Calu3 (cell line): ENCODE data around the gene VARS2. TPM values are rescaled to one million over a fixed set of nuclear protein-coding genes. Genes with fewer than 3 reads are reported as not detected.

ENCODE experiments used
- BruUV-seq: library from RNA; stranded (reverse); fragments of 400-500 nt; replicated peaks from 2 replicates; lab custom pipeline; 2021; lab: Mats Ljungman, UMichigan
- CTCF ChIA-PET: fragments of 300-600 bp; sonication (Branson Sonifier 250); formaldehyde crosslinking; loops from one replicate; lab custom pipeline; 2022; ENCODE audit warnings: antibody characterized with exemption; lab: Charles Lee
- DNase-seq: peaks from one replicate; pipeline ENCODE4 v3.0.0; 2022
- H3K27ac Mint-ChIP-seq: one replicate; pipeline ENCODE4 v1.8.0; 2022; ENCODE audit warnings: mixed read lengths; ENCODE audit not compliant: unreplicated experiment
- H3K27me3 Mint-ChIP-seq: one replicate; pipeline ENCODE4 v1.8.0; 2022; ENCODE audit warnings: mixed read lengths; ENCODE audit not compliant: unreplicated experiment
- H3K36me3 Mint-ChIP-seq: one replicate; pipeline ENCODE4 v1.8.0; 2022; ENCODE audit warnings: mild to moderate bottlenecking, moderate library complexity, mixed read lengths; ENCODE audit not compliant: insufficient read depth, unreplicated experiment
- H3K4me1 Mint-ChIP-seq: one replicate; pipeline ENCODE4 v1.8.0; 2022; ENCODE audit warnings: mild to moderate bottlenecking, low read depth, mixed read lengths; ENCODE audit not compliant: unreplicated experiment
- H3K4me3 Mint-ChIP-seq: one replicate; pipeline ENCODE4 v1.8.0; 2022; ENCODE audit warnings: mild to moderate bottlenecking, low read depth, moderate library complexity, mixed read lengths; ENCODE audit not compliant: unreplicated experiment
- H3K9me3 Mint-ChIP-seq: one replicate; pipeline ENCODE4 v1.8.0; 2022; ENCODE audit warnings: low read depth, mixed read lengths; ENCODE audit not compliant: unreplicated experiment
- CTCF ChIP-seq: fragments of 200-600 bp; IDR thresholded peaks from one replicate; pipeline ENCODE4 v1.8.0; 2022; ENCODE audit warnings: antibody characterized with exemption; ENCODE audit not compliant: unreplicated experiment
- intact Hi-C: fragments of 100-400 bp; cut with micrococcal nuclease; formaldehyde crosslinking; loops from one replicate; pipeline ENCODE4 v1.10.0; 2022; ENCODE audit not compliant: unreplicated experiment
- total RNA-seq: library from RNA; stranded (reverse); gene quantifications from 2 replicates; pipeline ENCODE4 v1.2.3, GENCODE V29; 2022

The VARS2 gene
- total RNA-seq, 1 experiment from 2014 or later, result 33.0 TPM

GRCh38 chr6:30914854-30915590, 984 bp downstream of the VARS2 start:
- no TSS peak for BruUV-seq
- CTCF ChIA-PET, result interaction anchor here (0.6 to 6.0 kb wide), 25 partner anchors 11 to 200 kb away, joined by 3 to 180 read pairs (median 7); partner anchors contain the start of genes DDR1, MUCL3, PSORS1C1 and SFTA2
- Mint-ChIP-seq H3K4me3 (peak overlapping the region; percentile 78), H3K4me1 (peaks cover 20% of the 10 kb centered on the region), H3K9me3 (no peaks in the 10 kb centered on the region), H3K27me3 (no peaks in the 10 kb centered on the region), H3K27ac (peak overlapping the region; percentile 83), H3K36me3 (peaks cover 49% of the 10 kb centered on the region)
- TF ChIP-seq CTCF, result no peak
- DNase-seq, result no peak
- intact Hi-C loops, result loop anchor here (1.0 to 5.0 kb wide), 5 partner anchors 47 to 212 kb away; no protein-coding TSS in a partner anchor

- peak; percentile 73 for DNase-seq
- no peaks in the 10 kb centered on the region for H3K27me3 Mint-ChIP-seq
- peak; percentile 78 for TF ChIP-seq CTCF
- no peaks in the 10 kb centered on the region for H3K9me3 Mint-ChIP-seq
- H3K4me1 Mint-ChIP-seq, result peaks cover 20% of the 10 kb centered on the region
- peak overlapping the region; percentile 83 for H3K27ac Mint-ChIP-seq
- peaks cover 49% of the 10 kb centered on the region for H3K36me3 Mint-ChIP-seq
- intact Hi-C loops, result loop anchor here (1.0 to 5.0 kb wide), 5 partner anchors 47 to 212 kb away; no protein-coding TSS in a partner anchor
- CTCF ChIA-PET, result interaction anchor here (0.6 to 6.0 kb wide), 25 partner anchors 11 to 484 kb away, joined by 3 to 180 read pairs (median 6); partner anchors contain the start of genes DDR1, MUCL3, PSORS1C1 and SFTA2
- no TSS peak for BruUV-seq
- H3K4me3 Mint-ChIP-seq, result peak overlapping the region; percentile 21
Measured at GRCh38 chr6:30915591-30915946, 1.5 kb downstream of the VARS2 start.

GRCh38 chr6:30917041-30917440, 3.0 kb downstream of the VARS2 start:
- Mint-ChIP-seq H3K4me1 (peaks cover 21% of the 10 kb centered on the region), H3K9me3 (no peaks in the 10 kb centered on the region), H3K27me3 (no peaks in the 10 kb centered on the region), H3K36me3 (peaks cover 43% of the 10 kb centered on the region), H3K27ac (no peak overlapping the region), H3K4me3 (no peak overlapping the region)
- intact Hi-C loops, result loop anchor here (5.0 kb wide), 2 partner anchors 45 to 210 kb away; no protein-coding TSS in a partner anchor
- no peak for TF ChIP-seq CTCF
- no peak for DNase-seq
- CTCF ChIA-PET, result interaction anchor here (1.2 to 6.0 kb wide), 4 partner anchors 9 to 170 kb away, joined by 4 to 68 read pairs (median 8); no protein-coding TSS in a partner anchor
- no TSS peak for BruUV-seq

- intact Hi-C loops, result loop anchor here (5.0 kb wide), 2 partner anchors 45 to 210 kb away; no protein-coding TSS in a partner anchor
- BruUV-seq, result no TSS peak
- Mint-ChIP-seq H3K27me3 (no peaks in the 10 kb centered on the region), H3K36me3 (peaks cover 39% of the 10 kb centered on the region), H3K9me3 (no peaks in the 10 kb centered on the region), H3K4me3 (no peak overlapping the region), H3K27ac (no peak overlapping the region), H3K4me1 (peaks cover 25% of the 10 kb centered on the region)
- CTCF ChIA-PET, result interaction anchor here (1.2 to 6.0 kb wide), 4 partner anchors 9 to 169 kb away, joined by 4 to 68 read pairs (median 8); no protein-coding TSS in a partner anchor
- no peak for DNase-seq
- no peak for TF ChIP-seq CTCF
Measured at GRCh38 chr6:30917487-30917886, 3.4 kb downstream of the VARS2 start.
